Left renal pelvis (tissue), 4 donors: Measurements from ENCODE around the gene FA2H. TPM values are rescaled to one million over a fixed set of nuclear protein-coding genes. Genes with fewer than 3 reads are reported as not detected.
"Not testable (repeated sequence)": the region's sequence is repeated elsewhere in the genome, so short reads cannot be mapped to it uniquely, and the experiment has no call there.

Experiments
- DNase-seq, 4 donors: peaks; one replicate each; pipeline ENCODE4 v3.0.0-alpha.2; 2013; ENCODE audit warnings: low read depth in 4 of 4, low spot score in 3 of 4
- polyA plus RNA-seq, 4 donors: library from polyadenylated mRNA; unstranded; fragments of 120-200 nt; gene quantifications; one replicate each; pipeline ENCODE4 v1.2.1, GENCODE V29; 2013; ENCODE audit not compliant: insufficient read length in 4 of 4

FA2H gene
- polyA plus RNA-seq: 1 to 10 TPM in 3 of 4 donors, under 1 TPM in 1; 0.15 to 5.9 (median 4.1) TPM

DNA sequence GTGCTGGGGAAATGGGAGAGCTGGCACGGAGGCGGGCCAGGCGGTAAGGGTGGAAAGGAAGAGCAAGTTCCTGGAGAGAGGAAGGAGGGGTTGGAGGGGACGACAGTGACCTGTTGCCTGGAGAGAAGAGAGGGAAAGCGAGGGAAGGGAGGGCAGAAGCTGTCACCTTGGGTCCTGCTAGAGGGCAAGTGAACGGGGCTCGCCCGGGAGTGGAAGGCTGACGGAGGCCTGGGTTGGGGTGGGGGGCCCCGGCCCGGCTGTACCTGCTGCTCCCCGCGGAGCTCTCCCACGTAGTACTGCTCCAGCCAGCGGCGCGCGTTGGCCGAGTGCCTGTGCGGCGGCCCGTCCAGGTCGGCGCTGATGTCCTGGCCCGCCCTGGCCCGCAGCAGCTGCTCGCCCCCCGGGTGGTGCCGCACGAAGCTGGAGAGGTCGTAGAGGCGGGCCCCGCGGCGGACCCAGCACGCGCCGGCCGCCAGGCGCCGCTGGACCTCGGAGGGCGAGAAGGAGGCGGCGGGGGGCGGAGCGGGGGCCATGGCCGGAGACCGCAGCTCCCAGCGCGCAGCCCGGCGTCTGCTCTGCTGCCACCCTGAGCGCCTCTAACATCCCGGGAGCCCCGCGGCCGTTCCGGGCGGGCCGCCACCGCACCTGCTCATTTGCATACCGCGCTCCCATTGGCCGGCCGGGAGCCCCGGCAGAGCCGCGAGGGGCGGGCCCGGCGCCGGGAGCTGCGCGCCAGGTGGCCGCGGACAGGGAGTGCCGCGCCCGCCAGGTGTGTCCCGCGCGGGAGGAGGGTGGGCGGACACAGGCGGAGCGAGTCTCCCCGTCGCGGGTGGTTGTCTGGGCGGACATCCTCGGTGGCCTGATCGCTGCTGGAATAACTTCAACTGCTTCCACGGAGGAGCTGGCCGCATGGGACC lies at the start of gene FA2H:
Gene FA2H (minus strand): TSS at position 598 of the 917 bp plus-strand sequence. CDS start 65 bp downstream, at position 533.
- peak; percentile 39 to 72 (median 62) for DNase-seq

DNA sequence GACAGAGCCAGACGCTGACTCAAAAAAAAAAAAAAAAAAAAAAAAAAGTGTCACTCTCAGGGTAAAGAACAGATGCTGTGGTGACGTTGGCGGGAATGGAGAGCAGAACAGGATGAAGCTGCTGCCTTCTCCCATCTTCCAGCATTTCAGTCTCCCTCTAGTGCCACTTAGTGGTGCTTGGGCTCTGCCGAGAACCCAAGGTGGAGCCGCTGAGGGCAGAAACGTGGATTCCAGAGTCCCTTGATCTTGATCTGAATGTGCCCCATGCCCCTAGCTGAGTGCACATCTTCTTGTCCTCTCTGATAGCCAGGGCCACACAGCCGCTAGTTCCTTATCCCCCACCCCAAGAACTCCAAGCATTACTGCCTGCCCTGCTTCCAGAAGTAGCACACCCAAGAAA lies 43.2 kb upstream of the FA2H start:
- DNase-seq: no peak

DNA sequence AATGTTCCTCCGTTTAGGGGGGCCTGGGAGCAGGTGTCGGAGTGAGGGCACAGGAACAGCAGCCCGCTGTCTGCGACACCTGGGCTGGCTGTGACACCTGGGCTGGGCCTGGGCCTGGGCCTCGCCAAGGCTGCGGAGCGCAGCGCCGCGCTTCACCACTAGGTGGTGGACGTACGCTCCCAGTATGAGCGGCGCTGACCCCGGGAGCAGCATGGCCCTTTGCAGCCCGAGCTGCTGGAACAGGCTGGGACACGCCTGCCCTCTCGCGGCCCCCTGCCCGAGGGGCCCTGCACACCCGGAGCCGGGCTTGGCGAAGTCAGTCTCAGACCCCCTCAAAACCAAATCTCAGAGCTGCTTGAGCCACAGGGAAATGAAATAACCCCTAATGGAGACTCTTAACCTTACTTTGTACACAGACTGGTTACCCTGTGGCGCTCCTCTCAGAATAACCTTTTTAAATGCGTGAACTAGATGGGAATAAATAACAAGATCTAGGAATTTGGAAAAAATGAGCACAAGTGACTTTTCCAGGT lies 38.6 kb upstream of the FA2H start:
- peak in 3 of 4 donors; percentile 29 to 55 (median 40) for DNase-seq

- DNase-seq: no peak
Observed at GRCh38 chr16:74811911-74812310, 37.3 kb upstream of the FA2H start.

DNA sequence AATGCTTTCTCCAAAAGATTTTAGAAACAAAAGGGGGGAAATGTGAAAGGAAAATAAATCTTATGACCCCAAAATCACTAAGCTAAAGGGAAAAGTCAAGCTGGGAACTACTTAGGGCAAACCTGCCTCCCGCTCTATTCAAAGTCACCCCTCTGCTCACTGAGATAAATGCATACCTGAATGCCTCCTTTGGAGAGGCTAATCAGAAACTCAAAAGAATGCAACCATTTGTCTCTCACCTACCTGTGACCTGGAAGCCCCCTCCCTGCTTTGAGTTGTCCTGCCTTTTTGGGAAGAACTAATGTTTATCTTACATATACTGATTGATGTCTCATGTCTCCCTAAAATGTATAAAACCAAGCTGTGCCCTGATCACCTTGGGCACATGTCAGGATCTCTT lies 36.6 kb upstream of the FA2H start:
- not testable (repeated sequence) for DNase-seq

- DNase-seq: no peak
Observed at GRCh38 chr16:74807052-74807646, 32.5 kb upstream of the FA2H start.

DNA sequence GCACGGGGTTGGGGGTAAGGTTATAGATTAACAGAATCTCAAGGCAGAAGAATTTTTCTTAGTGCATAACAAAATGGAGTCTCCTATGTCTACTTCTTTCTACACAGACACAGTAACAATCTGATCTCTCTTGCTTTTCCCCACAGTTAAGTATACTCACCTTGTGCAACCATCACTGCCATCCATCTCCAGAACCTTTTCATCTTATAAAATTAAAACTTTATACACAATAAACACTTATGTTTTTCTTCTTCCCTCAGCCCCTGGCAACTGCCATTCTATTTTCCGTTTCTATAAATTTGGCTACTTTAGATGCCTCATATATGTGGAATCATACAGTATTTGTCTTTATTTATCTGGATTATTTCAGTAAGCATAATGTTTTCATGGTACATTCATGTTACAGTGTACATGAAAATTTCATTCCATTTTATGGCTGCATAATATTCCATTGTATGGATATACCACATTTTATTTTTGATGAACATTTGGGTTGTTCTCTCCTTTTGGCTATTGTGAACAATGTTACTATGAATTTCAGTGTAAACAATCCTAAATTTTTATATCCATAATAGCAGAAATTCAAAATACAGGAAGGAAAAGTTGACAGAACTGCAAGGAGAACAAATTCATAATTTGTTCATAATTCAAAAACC lies 25.7 kb upstream of the FA2H start:
- no peak for DNase-seq

DNA sequence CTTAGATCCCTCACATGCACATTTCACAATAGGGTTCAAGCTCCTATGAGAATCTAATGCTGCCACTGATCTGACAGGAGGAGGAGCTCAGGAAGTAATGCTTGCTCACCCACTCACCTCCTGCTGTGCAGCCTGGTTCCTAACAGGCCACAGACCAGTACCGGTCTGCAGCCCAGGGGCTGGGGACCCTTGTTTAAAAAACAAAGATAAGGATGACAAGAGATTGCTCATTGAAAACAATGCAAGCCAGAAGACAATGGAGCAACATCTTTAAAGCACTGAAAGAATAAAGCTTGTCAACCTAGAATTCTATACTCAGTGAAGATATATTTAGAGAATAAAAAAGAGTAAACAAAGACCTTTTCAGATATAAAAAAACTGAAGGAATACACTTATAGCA lies 22.8 kb upstream of the FA2H start:
- no peak for DNase-seq

DNA sequence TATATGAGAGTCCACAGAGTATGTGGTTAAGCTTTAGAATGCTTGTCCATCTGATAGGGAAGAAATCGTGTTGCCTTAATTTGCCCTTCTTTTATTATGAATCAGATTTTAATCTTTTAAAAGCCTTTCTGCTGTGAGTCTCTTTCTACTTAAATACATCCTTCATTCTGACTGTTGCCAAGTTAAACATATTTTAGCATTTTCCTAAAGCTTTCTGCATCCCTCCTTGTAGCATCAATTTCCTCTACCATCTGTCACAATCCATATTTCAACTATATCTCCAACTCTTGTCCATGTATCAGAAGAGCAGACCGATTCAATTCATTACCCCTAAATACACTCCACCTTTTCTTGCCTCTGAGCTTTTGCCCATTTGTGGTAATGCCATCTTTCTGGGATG lies 20.5 kb upstream of the FA2H start:
- no peak for DNase-seq

GRCh38 chr16:74794668-74795067 lies 20.0 kb upstream of the FA2H start:
- DNase-seq: no peak

GRCh38 chr16:74793571-74793970 lies 19.0 kb upstream of the FA2H start:
- DNase-seq: no peak

- DNase-seq: no peak
Observed at GRCh38 chr16:74792225-74792624, 17.6 kb upstream of the FA2H start.

GRCh38 chr16:74791749-74792148 lies 17.1 kb upstream of the FA2H start:
- not testable (repeated sequence) for DNase-seq

GRCh38 chr16:74788108-74788507 lies 13.5 kb upstream of the FA2H start:
- no peak for DNase-seq

- no peak for DNase-seq
Observed at GRCh38 chr16:74785031-74785430, 10.4 kb upstream of the FA2H start.

DNA sequence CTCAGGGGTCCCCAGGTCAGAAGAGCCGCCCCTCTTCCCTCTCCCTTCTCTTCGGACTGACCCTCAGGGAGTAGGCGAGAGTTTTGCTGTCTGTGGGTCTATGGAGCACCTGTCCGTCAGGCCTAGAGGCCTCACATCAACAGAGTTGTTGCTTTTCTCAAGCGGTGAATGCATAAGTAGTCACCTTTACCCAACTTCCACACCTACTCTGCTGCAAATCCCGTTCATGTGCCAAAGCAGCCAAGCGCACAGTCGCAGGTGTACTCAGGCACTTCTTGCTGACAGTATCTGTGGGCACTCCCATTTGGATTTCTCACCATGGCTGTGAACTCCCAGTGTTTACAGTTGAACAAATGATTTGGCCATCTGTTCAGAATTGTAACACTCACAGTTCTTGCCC lies 4.0 kb upstream of the FA2H start:
- DNase-seq: no peak

GRCh38 chr16:74776926-74777325 lies 2.3 kb upstream of the FA2H start:
- no peak for DNase-seq

DNA sequence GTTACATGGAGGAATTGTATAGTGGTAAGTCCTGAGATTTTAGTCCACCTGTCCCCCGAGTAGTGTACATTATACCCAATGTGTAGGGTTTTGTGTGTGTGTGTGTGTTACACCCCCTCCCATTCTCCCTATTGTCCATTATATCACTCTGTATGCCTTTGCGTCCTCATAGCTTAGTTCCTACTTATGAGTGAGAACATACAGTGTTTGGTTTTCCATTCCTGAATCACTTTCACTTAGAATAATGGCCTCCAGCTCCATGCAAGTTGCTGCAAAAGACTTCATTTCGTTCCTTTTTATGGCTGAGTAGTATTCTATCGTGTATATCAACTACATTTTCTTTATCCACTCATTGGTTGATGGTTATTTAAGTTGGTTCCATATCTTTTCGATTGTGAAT lies 635 bp upstream of the FA2H start:
- DNase-seq: no peak

- DNase-seq: no peak
Observed at GRCh38 chr16:74773446-74774222, 986 bp downstream of the FA2H start.

DNA sequence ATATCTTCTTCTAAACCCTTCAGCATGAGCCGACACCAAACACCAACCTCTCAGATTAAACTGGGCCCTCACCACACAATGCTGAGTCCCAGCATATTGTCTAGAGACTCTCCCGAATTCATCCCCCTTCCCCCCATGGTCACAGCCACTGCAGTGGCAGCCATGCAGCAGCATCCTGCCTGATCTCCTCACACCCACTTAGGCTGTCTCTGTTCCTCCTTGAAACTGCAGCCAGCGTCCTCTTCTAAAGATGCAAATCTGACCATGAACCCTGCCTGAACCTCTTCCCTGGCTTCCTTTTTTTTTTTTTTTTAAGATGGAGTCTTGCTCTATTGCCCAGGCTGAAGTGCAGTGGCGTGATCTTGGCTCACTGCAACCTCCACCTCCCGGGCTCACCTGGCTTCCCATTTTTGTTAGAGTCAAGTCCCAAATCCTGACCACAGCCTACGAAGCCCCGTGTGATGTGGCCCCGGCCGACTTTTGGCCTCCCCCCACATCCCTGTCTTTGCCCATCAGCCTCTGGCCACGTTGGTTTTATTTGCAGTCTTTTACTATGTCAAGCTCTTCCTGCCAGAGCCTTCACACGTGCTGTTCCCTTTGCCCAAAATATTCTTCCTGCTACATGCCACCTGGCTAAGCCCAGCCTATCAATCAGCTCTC lies 2.8 kb downstream of the FA2H start:
- no peak for DNase-seq
